SJCRH30 (cell line): ENCODE data around the gene A3GALT2. TPM values are rescaled to one million over a fixed set of nuclear protein-coding genes. Genes with fewer than 3 reads are reported as not detected.

ENCODE experiments used
- DNase-seq, 2 experiments: peaks; one replicate each; pipeline ENCODE4 v3.0.0-alpha.2; 2015 to 2020
- H3K27ac ChIP-seq: fragments of 250-450 bp; sonication (Bioruptor Pico); 2 replicates; pipeline ENCODE4 v1.5.1; 2020; ENCODE audit warnings: mild to moderate bottlenecking, moderate library complexity
- H3K27me3 ChIP-seq: fragments of 250-450 bp; sonication (Bioruptor Pico); 2 replicates; pipeline ENCODE4 v1.5.1; 2020; ENCODE audit warnings: mild to moderate bottlenecking, moderate library complexity
- H3K36me3 ChIP-seq: fragments of 250-450 bp; sonication (Bioruptor Pico); 2 replicates; pipeline ENCODE4 v1.5.1; 2020; ENCODE audit warnings: mild to moderate bottlenecking, moderate library complexity
- H3K4me1 ChIP-seq: fragments of 250-450 bp; sonication (Bioruptor Pico); 2 replicates; pipeline ENCODE4 v1.5.1; 2020; ENCODE audit warnings: mild to moderate bottlenecking, moderate library complexity
- H3K4me3 ChIP-seq: fragments of 250-450 bp; sonication (Bioruptor Pico); 2 replicates; pipeline ENCODE4 v1.5.1; 2020; ENCODE audit warnings: mild to moderate bottlenecking, moderate library complexity
- H3K9me3 ChIP-seq: fragments of 250-450 bp; sonication (Bioruptor Pico); replicated peaks from 2 replicates; pipeline ENCODE4 v1.5.1; 2020; ENCODE audit warnings: mild to moderate bottlenecking, moderate library complexity
- total RNA-seq: library from RNA; depleted of rRNA; stranded (reverse); fragments of >200 nt; shearing (Covaris generic); gene quantifications from 2 replicates; pipeline ENCODE4 v1.2.3, GENCODE V29; 2014

A3GALT2 gene
- total RNA-seq, 1 experiment from 2014 or later: not detected

DNA sequence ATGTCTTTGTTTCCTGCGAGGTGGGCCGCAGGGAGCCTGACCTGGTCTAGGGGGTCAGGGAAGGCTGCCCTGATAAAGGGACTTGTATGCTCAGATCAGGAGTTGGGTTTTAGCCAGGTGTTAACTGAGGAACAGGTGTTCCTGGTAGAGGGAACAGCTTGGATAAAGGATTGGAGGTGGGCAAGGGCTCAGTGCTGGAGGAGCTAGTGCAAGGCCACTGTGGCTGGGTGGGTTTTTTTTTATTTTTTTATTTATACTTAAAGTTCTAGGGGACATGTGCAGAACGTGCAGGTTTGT lies 31.1 kb downstream of the A3GALT2 start:
- Histone ChIP-seq H3K9me3 (no peaks in the 10 kb centered on the region), H3K4me3 (no peak overlapping the region), H3K27me3 (no peaks in the 10 kb centered on the region), H3K4me1 (no peaks in the 10 kb centered on the region), H3K27ac (no peak overlapping the region), H3K36me3 (peaks cover 34% of the 10 kb centered on the region)
- no peak for DNase-seq

DNA sequence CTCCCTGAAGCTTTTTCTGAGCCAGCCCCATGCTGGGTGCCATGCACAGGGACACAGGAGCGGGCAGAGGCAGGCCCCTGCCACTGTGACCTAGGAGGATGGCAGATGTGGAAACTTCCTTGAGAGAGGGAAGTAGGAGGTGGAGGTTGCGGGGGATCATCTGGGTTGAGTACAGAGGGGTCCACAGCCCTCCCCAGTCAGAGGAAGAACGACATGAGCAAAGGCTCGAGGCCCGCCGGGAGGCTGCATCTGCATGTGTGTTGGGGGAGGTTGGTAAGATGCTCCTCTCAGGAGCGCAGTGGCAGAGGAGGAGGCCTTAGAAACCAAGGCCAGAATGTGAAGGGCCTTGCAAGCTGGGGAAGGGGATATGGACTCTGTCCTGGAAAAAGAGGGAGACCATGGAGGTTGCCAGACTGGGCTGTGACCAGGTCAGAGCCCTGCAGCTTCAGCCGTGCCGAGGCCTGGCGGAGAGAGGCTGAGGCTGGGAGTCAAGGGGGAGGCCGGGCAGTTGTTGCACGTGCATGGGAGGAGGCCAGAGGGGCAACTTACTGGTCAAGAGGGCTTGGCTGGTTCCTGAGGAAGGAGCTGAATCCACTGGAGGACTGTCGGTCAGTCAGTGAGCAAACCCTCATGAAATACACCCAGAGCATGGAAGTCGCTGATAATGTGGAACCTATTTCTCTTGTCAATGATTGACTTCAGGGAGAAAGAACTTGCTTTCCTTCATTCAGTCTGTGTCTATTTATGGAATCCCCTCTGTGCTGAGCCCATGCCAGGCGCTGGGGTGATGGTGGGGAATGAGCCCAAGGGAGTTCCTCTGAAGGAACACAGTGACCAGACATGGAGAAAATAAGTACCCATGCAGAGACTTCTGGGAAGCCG lies 31.7 kb downstream of the A3GALT2 start:
- no peaks in the 10 kb centered on the region for H3K4me1 ChIP-seq
- no peaks in the 10 kb centered on the region for H3K9me3 ChIP-seq
- no peak for DNase-seq
- H3K36me3 ChIP-seq: peaks cover 36% of the 10 kb centered on the region
- no peak overlapping the region for H3K27ac ChIP-seq
- H3K4me3 ChIP-seq: no peak overlapping the region
- H3K27me3 ChIP-seq: no peaks in the 10 kb centered on the region

DNA sequence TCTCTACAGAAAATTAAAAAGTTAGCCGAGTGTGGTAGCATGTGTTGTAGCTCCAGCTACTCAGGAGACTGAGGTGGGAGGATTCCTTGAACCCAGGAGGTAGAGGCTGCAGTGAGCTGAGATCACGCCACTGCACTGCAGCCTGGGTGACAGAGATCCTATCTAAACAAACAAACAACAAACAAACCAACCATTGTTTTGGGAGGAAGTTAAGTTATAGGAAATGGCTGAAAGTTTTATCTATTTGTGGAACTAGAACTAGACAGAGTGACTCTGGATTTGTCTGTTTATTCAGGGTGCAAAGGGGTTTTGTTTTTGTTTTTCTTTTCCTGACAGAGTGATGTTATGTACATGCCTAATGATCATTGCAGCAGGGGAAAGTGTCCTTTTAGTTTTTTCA lies 33.6 kb downstream of the A3GALT2 start:
- Histone ChIP-seq H3K4me3 (no peak overlapping the region), H3K27ac (no peak overlapping the region), H3K4me1 (no peaks in the 10 kb centered on the region), H3K9me3 (no peaks in the 10 kb centered on the region), H3K36me3 (peaks cover 32% of the 10 kb centered on the region), H3K27me3 (no peaks in the 10 kb centered on the region)
- no peak for DNase-seq

DNA sequence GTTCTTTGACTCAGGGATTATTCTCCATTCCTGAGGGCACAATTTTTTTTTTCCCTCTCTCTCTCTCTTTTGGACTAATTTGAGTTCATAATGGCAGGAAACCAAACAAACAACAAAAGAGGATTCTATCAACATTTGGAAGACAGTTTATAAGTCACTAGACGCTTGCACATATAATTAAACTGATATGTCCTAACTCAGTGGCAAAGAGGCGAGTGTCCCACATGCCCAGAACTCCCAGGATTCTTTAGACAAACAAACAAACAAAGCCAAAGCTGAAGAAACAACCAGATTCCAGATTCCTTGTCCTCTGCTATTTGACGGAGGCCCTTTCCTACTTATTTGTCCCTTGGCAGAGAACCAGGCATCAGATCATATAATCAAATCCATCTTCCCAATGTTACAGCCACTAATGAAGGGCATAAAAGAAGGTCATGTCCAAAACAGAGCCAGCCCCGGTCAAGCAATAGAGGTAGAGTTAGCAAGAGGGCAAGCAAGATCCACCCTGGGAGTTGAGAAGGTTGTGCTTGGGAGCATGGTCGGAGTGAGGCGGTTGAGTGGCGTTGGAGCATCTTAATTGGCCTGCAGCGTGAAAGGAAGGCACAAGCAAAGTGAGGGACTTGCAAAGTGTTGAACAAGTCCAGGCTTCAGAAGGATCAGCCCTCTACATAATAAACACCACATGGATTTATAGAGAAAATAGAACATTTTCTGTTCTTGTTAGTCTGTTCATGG lies 34.3 kb downstream of the A3GALT2 start:
- no peaks in the 10 kb centered on the region for H3K4me1 ChIP-seq
- no peak overlapping the region for H3K27ac ChIP-seq

DNA sequence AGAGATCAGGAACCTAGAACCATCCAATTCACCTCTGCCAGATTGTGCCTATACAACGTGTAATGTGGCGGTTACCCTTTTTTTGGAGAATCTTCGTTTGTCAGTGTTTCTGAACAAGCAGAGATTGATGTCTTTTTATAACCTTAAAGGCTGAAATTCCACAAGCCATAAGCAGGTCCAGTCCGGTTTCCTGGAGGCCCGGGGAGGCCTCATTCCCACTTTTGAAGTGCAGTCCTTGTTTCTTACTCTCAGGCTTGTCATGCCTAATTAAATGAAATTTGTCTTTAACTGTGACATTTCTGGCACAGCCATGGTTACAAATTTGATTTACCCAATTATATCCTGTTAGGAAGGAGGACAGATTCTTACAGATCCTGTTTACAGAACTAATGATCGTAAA lies 36.8 kb downstream of the A3GALT2 start:
- H3K27ac ChIP-seq: no peak overlapping the region
- no peak for DNase-seq
- H3K36me3 ChIP-seq: peaks cover 49% of the 10 kb centered on the region
- no peaks in the 10 kb centered on the region for H3K9me3 ChIP-seq
- no peak overlapping the region for H3K4me3 ChIP-seq
- no peaks in the 10 kb centered on the region for H3K27me3 ChIP-seq
- no peaks in the 10 kb centered on the region for H3K4me1 ChIP-seq

More for the DNA sequence above, 34.3 kb downstream of the A3GALT2 start:
- Histone ChIP-seq H3K27me3 (no peaks in the 10 kb centered on the region), H3K9me3 (no peaks in the 10 kb centered on the region), H3K4me3 (no peak overlapping the region), H3K36me3 (peaks cover 37% of the 10 kb centered on the region)
- no peak for DNase-seq

DNA sequence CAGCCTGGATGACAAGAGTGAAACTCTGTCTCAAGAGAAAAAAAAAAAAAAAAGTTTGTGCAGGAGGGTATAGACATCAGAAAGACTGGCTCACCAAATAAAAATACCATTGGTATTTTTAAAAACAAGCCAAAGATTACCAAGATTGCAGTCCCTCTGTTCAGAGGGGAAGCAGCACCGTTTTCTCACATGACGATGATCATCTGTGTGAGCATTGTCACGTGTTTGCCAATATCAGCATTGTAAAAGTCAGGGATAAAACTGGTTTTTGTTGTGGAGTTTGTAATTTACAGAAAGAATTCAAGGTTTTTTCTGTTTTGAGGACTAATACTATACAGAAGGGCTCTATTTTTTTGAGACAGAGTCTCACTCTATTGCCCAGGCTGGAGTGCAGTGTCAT lies 38.1 kb downstream of the A3GALT2 start:
- Histone ChIP-seq H3K27ac (no peak overlapping the region), H3K27me3 (no peaks in the 10 kb centered on the region), H3K4me1 (no peaks in the 10 kb centered on the region), H3K9me3 (no peaks in the 10 kb centered on the region), H3K4me3 (no peak overlapping the region), H3K36me3 (peaks cover 45% of the 10 kb centered on the region)
- DNase-seq: no peak

DNA sequence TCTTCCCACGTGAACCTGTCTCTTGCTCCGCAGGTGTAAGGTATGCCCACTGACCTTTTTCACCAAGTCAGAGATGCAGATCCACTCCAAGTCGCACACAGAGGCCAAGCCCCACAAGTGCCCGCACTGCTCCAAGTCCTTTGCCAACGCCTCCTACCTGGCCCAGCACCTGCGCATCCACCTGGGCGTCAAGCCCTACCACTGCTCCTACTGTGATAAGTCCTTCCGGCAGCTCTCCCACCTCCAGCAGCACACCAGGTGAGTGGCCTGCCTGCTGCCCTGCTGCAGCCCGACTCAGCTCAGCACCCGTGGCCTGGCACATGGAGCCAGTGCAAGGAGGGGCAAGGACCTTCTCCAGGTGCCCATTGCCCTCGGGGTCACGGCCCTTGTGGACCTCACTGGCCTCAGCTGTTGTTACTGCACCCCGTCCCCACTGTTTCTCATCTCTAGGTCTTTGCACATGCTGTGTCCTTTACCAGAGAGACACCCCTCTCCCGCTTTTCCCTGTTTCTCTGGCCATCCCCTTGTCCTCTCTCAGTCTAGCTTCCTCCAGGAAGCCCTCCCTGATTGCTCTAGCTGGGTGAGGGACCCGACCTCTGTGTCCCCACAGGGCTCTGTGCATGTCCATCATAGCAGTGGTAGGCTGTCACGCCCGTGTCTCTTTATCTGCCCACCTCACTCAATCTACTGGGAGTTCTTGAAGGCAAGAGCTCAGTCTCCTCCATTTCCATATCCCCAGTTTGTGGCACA lies 39.2 kb downstream of the A3GALT2 start:
- no peak for DNase-seq
- Histone ChIP-seq H3K4me1 (no peaks in the 10 kb centered on the region), H3K4me3 (no peak overlapping the region), H3K36me3 (peaks cover 49% of the 10 kb centered on the region), H3K9me3 (no peaks in the 10 kb centered on the region), H3K27me3 (no peaks in the 10 kb centered on the region), H3K27ac (no peak overlapping the region)

DNA sequence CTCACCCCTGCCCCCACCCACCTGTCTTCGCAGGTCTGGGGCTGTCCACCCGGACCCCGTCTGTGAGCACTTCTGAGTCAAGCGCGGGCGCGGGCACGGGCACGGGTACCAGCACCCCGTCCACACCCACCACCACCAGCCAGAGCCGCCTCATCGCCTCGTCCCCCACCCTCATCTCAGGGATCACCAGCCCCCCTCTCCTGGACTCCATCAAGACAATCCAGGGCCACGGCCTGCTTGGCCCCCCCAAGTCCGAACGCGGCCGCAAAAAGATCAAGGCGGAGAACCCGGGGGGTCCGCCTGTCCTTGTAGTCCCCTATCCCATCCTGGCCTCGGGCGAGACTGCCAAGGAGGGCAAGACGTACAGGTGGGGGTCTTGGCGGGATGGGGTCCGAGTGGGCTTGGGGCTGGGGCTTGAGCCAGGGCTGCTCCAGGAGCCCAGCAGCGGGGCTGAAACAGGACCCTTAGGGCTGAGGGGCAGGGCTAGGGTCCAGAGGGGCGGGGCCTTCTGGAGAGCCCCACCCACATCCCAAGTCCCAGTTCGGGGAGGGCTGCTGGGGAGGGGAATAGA lies 40.7 kb downstream of the A3GALT2 start:
- H3K36me3 ChIP-seq: peaks cover 44% of the 10 kb centered on the region
- no peak for DNase-seq

DNA sequence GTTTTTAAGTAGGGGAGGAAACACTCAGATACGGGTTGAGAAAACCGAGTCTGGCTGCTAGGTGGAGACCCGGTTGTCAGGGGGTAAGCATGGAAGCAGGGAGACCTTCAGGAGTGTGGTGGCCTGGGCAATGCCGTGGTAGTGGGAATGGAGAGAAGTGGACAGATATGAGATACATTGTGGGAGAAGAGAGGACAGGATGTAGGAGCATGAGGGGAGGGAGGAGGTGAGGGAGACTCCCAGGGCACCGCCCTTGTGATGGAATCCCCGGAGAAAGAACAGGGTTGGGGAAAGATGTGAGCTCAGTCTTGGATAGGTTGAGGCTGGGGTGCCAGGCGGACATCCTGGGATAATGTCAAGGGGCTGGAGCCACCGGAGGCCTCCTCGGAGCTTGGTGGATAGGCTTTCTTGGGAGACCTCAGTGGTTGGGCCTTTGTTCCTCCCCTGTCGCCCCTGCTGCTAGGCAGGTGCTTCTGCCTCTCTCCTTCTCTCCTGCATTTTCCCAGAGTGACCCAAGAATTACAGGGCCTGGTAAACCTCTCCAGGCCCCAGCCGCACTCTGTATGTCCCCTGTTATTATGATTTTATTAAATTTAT lies 43.3 kb downstream of the A3GALT2 start:
- no peak for DNase-seq
- Histone ChIP-seq H3K9me3 (no peaks in the 10 kb centered on the region), H3K36me3 (peaks cover 35% of the 10 kb centered on the region), H3K4me1 (no peaks in the 10 kb centered on the region), H3K27me3 (no peaks in the 10 kb centered on the region), H3K27ac (no peak overlapping the region), H3K4me3 (no peak overlapping the region)

More for the DNA sequence above, 40.7 kb downstream of the A3GALT2 start:
- Histone ChIP-seq H3K27me3 (no peaks in the 10 kb centered on the region), H3K4me3 (no peak overlapping the region), H3K4me1 (no peaks in the 10 kb centered on the region), H3K27ac (no peak overlapping the region), H3K9me3 (no peaks in the 10 kb centered on the region)

DNA sequence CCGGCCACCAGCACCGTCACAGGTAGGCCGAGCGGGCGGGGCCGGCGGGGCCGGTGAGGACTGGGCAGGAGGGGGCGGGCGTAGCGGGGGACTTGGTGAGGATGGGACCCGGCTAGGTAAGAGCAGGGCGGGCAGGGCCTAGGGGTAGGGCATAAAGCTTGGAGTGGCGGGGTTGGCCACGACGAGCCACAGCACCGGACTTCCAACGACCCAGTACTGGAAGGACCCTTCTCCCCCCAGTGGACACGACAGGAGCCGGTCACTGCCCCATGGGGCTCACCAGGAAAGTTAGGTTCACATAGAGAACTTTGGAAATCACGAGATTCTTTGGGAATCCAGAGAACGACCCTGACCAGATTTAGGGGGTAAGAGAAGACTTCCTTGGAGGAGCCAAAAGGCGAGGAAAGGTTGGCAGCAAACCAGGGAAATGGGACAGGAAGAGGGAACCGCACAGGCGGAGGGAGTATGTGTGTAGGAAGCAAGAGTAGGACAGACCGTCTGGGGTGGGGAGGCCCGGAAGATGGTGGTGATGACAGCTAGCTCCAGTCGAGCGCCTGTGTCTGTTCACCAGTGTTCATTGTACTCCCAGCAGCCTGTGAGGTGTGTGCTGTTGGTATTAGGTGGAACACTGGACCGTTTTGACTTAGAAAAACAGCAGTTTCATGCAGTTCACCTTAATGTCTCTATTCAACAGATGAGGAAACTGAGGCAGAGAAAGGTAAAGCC lies 44.2 kb downstream of the A3GALT2 start:
- no peak for DNase-seq
- Histone ChIP-seq H3K27ac (no peak overlapping the region), H3K36me3 (peaks cover 31% of the 10 kb centered on the region)

DNA sequence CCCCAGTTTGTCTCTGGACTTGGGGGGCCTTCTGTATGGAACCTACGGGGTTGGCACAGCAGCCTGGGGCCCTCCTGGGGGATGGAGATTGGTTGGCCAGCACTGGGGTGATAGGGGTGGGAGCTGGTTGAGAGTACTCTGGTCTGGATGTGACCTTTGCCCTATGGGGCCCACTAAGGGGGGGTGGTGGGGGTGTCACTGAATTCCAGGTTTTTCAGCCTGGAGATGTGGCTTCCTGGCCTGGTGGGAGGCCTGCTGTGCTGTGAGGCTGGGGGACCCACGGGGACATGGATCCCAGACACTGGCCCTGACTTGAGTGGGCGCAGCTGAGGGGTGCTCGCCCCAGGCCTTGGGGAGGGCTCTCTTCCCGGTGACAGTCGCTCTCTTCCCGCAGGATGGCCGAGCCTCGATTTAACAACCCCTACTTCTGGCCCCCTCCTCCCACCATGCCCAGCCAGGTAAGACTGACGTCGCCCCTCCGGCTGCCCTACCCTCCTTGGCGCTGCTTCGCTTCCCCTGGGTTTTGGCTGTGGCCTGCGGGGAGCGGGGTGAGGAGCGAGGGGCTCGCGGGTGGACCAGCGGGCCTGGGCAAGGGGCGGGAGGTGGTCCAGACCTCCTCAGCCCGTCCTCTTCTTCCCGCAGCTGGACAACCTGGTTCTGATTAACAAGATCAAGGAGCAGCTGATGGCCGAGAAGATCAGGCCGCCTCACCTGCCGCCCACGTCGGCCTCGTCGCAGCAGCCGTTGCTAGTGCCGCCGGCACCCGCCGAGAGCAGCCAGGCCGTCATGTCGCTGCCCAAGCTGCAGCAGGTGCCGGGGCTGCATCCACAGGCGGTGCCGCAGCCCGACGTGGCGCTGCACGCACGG lies 45.0 kb downstream of the A3GALT2 start:
- no peak for DNase-seq
- Histone ChIP-seq H3K36me3 (peaks cover 24% of the 10 kb centered on the region), H3K4me1 (no peaks in the 10 kb centered on the region), H3K27ac (no peak overlapping the region), H3K27me3 (no peaks in the 10 kb centered on the region), H3K9me3 (no peaks in the 10 kb centered on the region), H3K4me3 (no peak overlapping the region)

More for the DNA sequence above, 44.2 kb downstream of the A3GALT2 start:
- Histone ChIP-seq H3K27me3 (no peaks in the 10 kb centered on the region), H3K9me3 (no peaks in the 10 kb centered on the region), H3K4me3 (no peak overlapping the region), H3K4me1 (no peaks in the 10 kb centered on the region)

DNA sequence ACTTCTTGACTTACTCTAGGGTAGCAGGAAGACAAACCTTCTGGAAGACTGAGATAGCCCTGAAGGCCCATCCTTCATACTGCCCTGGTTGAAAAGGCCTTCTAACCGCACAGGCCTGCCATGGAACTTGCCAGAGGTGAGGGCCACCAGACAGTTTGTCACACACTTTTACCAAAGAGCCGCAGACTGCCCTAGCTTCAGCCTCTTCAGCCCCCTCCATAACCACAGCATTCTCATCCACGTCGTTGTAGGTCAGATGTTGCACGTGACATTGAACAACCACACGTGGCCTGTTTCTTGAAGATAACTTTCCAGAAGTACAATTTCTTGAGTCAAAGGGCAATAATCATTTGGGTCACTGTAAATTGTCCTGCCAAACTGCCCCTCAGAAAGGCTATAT lies 45.7 kb downstream of the A3GALT2 start:
- Histone ChIP-seq H3K27ac (no peak overlapping the region), H3K36me3 (peaks cover 21% of the 10 kb centered on the region; the same call in 1 of the 2 replicates), H3K27me3 (no peaks in the 10 kb centered on the region), H3K4me3 (no peak overlapping the region), H3K4me1 (no peaks in the 10 kb centered on the region), H3K9me3 (no peaks in the 10 kb centered on the region)
- no peak for DNase-seq

DNA sequence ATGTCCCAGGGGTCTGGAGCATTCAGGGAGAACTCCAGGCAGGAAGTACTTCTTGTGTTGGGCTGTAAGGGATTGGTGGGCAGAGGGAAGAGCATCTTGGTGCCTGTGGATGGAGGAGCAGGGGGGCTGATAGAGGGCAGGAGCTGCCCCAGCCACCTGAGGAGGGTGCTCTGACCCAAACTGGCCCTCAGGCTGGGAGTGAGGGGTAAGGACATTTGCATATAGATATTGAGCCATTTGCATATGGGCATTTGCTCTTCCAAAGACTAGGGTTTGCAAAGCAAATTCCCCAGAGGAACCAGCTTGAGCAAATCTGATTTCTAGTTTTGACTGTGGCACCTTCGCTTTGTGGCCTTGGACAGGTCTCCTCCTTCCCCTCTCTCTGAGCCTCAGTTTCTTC lies 46.5 kb downstream of the A3GALT2 start:
- H3K36me3 ChIP-seq: peaks cover 18% of the 10 kb centered on the region
- H3K27ac ChIP-seq: no peak overlapping the region
- no peaks in the 10 kb centered on the region for H3K27me3 ChIP-seq
- no peaks in the 10 kb centered on the region for H3K4me1 ChIP-seq
- no peak for DNase-seq
- no peak overlapping the region for H3K4me3 ChIP-seq
- H3K9me3 ChIP-seq: no peaks in the 10 kb centered on the region
